Fibroblast of peridontal ligament (primary cell): Measurements from ENCODE around the gene SLC50A1.

ENCODE experiments used
- DNase-seq: peaks from one replicate; pipeline ENCODE4 v3.0.0-alpha.2; 2010; ENCODE audit errors: extremely low read depth

Gene SLC50A1

DNA sequence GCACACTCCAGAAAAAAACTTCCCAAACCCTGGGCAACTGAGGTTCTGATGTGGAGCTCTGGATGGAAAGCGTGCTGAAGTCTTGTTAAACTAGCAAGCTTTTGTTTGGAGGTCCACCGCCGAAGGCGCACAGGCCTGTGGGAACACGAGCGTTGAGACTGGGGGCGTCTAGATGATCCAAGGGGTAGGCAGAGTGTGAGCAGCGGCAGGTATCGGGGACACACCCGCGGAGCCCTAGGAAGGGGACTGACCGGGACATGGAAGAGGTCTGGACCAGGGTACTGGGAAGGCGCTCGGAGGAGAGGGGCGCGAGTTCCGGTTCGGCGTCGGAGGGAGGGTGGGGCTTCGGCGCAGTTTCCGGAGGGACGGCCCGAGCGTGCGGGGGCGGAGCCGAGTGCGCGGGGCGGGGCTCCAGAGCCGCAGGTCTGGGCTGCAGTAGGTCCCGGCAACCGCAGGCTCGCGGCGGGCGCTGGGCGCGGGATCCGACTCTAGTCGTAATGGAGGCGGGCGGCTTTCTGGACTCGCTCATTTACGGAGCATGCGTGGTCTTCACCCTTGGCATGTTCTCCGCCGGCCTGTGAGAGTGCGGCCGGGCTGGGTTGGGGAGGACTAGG is at the start of gene SLC50A1:
Gene SLC50A1 (plus strand): TSS at position 438 of the 614 bp plus-strand sequence. CDS start 60 bp downstream, at position 498.
- DNase-seq = peak; percentile 86

DNA sequence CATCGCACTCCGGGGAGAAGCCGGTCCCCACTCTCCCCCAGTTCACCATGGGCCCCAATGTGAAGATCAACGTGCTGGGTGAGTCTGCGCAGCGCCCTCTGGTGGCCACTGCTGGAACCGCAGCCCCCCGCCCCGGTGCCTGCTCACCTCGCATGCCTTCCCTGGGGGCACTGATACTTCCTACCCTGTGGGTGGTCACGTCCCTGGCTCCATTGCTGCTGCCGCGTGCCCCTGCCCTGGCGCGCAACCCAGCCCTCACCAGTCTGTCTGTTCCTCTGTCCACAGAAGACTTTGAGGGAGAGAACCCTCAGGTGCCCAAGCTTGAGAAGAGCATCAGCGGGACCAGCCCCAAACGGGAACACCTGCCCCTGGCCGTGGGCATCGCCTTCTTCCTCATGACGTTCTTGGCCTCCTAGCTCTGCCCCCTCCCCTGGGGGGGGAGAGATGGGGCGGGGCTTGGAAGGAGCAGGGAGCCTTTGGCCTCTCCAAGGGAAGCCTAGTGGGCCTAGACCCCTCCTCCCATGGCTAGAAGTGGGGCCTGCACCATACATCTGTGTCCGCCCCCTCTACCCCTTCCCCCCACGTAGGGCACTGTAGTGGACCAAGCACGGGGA is 49.4 kb upstream of the SLC50A1 start:
- DNase-seq = no peak

- no peak for DNase-seq
Measured at GRCh38 chr1:155086856-155087535, 48.7 kb upstream of the SLC50A1 start.

- peak; percentile 57 for DNase-seq
Measured at GRCh38 chr1:155091071-155092051, 44.3 kb upstream of the SLC50A1 start.

- DNase-seq = no peak
Measured at GRCh38 chr1:155092131-155092530, 43.5 kb upstream of the SLC50A1 start.

DNA sequence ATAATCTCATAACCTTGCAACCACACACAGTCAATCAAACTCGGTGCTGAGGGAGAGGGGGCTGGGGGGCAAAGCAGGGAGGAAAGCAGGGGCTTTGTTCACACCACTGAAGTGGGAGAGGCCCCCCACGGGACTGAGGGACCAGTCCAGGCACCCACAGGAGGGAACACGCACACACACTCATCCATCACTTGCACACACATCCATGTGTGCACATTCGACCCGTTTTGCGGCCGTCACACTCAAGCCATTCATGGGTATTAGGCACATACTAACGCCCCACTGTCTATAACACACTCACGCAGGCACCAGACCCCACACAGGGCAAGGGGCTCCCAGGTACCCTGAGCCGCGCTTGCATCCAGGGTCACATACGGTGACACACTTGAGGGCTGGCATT is 43.0 kb upstream of the SLC50A1 start:
- DNase-seq = no peak

DNA sequence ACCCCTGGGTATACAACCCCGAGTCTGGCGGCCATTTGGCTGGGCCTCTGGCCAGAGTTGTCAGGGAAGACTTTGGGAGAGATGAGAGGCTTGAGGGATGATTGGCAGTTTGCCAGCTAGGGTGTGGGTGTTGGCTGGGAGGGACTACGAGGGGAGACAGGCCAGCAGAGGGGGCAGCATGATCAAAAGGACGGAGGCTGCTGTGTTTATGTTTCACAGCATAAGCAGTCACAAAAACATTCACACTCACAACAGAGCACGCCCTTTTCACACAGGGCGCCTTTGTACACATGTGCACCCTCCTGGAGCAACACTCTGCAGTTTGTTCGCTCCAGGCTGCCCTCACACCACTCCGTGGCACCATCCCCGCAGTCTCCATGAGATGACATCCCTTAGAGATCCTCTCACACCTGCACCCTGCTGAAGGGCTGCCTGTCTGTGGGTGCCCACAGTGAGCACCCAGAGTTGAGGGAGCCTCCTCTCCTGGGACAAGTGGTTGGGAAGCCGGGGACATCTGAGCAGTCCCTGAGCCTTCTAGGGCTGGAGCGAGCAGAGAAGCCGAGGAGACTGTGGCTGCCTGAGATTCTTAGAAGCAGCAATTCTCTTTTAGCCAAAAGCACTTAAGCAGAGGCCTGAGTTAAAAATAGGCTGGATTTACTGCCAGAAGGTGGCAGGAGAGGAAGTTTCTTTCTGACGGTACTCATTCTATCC is 41.6 kb upstream of the SLC50A1 start:
- peak; percentile 61 for DNase-seq

DNA sequence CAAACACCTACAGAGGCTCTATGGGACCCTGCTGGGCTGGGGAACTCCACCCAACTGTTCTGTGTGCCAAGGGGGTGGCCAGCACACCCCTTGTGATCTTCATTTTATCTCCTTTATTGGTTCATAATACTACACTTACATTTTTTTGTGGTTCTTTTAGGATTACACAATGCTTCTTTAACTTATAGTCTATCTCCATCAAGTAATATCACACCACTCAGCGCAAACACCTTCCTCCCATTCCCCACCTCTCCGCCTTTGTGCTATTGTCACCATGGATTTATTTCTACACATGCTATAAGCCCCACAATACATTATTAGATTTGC is 41.1 kb upstream of the SLC50A1 start:
- DNase-seq = no peak

DNA sequence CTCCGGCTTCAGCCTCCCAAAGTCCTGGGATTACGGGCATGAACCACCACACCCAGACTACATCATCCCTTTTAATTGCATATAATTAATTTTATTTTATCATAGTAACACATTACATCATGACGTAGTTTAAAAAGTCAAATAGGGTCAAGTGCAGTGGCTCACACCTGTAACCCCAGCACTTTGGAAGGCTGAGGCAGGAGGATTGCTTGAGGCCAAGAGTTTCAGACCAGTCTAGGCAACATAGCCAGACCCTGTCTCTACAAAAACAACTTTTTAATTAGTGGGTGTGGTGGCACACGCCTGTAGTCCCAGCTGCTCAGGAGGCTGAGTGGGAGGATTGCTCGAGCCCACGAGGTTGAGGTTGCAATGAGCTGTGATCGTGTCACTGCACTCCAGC is 36.3 kb upstream of the SLC50A1 start:
- no peak for DNase-seq

GRCh38 chr1:155103325-155103724 is 32.3 kb upstream of the SLC50A1 start:
- DNase-seq = no peak

DNA sequence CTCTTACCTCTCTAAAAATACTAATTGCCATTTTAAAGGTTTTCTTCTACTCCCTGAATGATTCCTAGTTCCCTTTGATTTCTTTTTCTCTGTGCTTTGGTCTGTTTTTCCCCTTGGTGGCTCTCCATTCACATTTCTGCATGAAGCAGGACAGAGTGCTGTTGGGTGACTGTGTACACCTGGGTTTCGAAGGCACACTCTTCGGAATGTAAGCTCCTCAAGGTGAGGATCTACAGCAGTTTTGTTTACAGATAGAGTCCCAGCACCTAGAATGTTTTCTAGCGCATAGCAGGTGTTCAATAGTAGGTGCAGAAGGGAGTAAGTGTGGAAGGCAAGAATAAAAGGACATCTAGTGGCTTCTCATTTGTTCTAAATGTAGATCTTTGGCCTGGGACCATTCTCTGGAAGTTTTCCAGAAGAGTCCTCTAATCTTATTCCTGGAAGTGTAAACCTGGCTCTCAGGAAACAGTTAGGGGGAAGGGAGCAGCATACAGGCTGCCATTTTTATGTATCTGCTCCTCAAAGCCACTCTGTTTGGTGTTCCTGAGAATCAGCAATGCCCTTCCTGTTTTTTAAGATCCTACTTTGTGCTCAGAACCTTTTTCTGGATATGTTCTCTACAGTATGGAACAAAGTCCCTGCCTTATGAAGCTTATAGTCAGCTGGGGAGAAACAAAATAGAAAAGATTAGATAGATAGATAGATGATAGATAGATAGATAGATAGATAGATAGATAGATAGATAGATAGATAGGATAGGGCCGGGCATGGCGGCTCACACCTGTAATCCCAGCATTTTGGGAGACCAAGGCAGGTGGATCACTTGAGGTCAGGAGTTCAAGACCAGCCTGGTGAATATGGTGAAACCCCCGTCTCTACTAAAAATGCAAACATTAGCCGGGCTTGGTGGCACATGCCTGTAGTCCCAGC is 30.8 kb upstream of the SLC50A1 start:
- DNase-seq = no peak

DNA sequence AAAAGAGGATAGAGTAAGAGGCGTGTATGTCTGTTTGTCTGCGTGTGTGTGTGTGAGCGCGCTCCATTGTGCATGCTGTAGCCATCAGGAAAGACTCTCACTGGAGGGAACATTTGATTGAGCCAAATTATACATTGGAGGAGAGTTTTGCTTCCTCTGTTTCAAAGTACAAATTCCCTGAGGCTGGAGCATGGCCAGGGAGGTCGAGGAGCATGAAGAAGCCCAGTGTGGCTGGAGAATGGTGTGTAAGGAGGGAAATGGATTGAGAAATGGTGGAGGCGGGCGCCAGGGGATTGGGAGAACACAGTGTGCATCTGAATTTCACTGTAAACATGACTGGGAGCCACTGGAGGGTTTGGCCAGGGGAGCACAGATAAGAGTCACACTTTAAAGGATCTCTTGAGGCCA is 30.0 kb upstream of the SLC50A1 start:
- DNase-seq = no peak

DNA sequence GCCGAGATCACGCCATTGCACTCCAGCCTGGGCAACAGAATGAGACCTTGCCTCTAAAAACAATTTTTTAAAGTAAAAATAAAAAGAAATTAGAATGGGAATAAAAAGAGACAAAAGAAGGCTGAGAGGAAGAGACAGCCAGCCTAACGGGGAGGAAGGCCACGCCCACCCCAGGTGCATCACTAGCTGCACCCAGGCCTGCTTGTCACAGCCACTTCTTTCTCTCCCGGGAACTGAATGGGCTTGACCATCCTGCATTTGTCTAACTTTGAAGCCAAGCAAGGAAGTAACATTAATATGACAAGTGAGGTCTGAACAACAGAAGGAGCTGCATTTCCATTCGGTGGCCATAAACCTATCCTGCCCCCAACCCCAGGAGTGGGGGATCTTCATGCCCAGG is 28.8 kb upstream of the SLC50A1 start:
- no peak for DNase-seq

DNA sequence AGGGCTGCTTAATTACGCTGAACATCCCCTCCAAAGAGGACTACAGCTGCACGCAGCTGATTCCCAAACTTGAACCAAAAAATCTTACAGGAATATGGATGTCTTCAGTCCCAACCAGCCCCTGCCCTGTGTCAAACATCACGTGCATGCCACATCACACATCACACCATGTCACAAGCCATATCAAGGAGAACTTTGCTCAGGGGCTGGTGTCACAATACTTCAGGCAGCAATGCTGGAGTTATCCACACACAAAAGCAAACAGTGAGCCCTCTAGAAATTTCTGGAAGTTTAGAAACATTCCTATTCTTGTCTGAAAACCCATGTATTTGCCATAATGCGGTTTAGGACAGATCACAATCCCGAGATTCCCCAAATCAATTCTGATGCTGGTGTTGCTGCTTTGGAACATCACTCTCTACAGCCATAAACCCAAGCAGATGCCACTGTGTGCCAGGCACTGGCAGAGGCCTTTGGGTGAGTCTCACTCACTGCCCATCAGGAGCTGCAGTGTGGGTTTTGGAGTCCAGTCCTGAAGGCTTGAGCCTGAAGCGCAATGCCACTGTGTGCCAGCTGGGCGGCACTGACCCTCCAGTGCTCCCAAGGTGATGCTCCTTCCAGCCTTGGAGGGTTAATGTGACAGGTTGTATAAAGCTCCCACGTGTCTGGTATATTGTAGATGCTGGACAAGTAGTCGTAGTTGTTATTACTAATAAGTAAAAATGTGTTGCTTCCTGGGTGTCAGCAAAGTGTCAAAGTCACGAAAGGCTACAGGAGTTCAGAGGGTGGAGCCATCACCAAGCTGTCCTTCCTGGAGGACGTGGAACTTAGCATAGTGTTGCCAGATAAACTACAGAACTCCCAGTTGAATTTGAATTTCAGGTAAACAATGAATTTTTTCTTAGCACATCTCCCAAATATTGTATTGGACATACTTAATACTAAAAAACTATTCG is 28.1 kb upstream of the SLC50A1 start:
- DNase-seq = no peak

DNA sequence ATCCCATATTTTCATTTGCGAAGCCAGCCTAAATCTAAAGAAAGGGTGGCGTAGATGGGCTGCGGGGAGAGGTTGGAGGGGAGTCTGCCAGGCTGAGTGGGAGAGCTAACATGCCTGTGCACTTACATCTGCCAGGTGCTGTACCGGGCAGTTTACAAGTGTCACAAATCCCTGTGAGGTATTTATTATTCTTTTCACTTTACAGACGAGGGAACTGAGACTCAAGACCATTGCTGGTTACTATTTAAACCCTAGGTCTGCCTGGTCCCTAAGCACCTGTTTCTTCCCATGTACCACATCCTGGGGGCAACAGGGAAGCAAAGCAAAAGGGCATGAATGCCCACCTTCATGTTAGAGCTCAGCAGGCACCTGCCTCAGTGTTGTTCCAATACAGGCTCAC is 27.4 kb upstream of the SLC50A1 start:
- no peak for DNase-seq

DNA sequence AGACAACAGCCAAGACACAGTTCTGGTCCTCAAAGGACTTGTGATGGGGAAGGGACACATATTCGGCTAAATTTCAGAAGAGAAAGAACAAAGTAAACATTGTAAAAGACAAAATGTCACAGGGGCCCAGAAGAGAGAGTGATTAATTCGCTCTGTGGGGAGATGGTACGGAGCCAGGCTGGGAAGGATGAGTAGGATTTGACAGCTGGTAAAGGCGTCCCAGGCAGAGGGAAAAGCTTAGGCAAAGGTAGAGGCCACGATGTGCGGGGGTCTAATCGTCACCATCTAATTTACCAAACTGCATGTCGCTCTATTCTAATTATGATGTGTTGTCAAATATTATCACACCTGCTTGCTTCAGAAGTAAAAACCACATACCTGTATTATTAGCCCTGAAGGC is 25.3 kb upstream of the SLC50A1 start:
- DNase-seq = no peak

- DNase-seq = no peak
Measured at GRCh38 chr1:155110826-155111225, 24.8 kb upstream of the SLC50A1 start.

DNA sequence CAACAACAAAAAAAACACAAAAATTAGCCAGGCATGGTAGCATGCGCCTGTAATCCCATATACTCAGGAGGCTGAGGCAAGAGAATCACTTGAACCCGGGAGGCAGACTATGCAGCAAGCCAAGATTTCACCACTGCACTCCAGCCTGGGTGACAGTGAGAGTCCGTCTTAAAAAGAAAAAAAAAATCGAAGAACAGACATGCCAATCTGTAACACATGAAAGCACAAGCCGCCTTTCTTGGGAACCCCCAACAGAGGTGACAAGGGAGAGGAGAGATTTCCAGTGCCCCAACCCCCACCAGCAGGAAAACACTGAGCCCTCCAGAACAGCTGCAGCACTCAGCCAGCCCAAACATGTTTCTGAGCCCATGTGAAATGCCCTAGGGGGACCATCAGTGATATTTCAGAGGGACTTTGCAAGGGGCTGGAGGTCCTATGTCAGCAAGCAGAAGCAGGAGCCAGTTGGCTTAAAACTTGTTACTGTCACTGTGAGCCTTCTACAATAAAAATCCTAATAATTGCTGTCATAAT is 22.1 kb upstream of the SLC50A1 start:
- DNase-seq = no peak
